Heart left ventricle (tissue), 16 donors: Measurements from ENCODE around the gene ADCY5. TPM values are rescaled to one million over a fixed set of nuclear protein-coding genes. Genes with fewer than 3 reads are reported as not detected.

Experiments used
- ATAC-seq, 4 donors: fragments of 200-7000 bp; cut with Tn5 transposase; one replicate each; pipeline ENCODE4 v1.9.1; 2020 to 2022; ENCODE audit warnings: moderate library complexity in 4 of 4, mild to moderate bottlenecking in 3 of 4, moderate number of reproducible peaks in 1 of 4
- DNase-seq, 5 donors: peaks; one replicate each; pipeline ENCODE4 v3.0.0-alpha.2; 2020
- H3K27ac ChIP-seq, 12 donors: fragments of 200-600 bp; sonication (generic) in 4 of 12; one replicate each; pipeline versions ENCODE4 v1.5.0 to v1.8.0; 2016 to 2022; ENCODE audit warnings: mild to moderate bottlenecking in 2 of 12
- H3K27me3 ChIP-seq, 9 donors: fragments of 200-600 bp; sonication (generic) in 2 of 9; one replicate each; pipeline versions ENCODE4 v1.5.1 to v1.8.0; 2016 to 2022; ENCODE audit warnings: mild to moderate bottlenecking in 3 of 9
- H3K36me3 ChIP-seq, 9 donors: fragments of 200-600 bp; sonication (generic) in 2 of 9; one replicate each; pipeline versions ENCODE4 v1.5.0 to v1.8.0; 2018 to 2022; ENCODE audit warnings: mild to moderate bottlenecking in 2 of 9
- H3K4me1 ChIP-seq, 12 donors: fragments of 200-600 bp; sonication (generic) in 4 of 12; one replicate each; pipeline versions ENCODE4 v1.5.0 to v1.8.0; 2016 to 2022; ENCODE audit warnings: mild to moderate bottlenecking in 3 of 12
- H3K4me3 ChIP-seq, 12 donors: fragments of 200-600 bp; sonication (generic) in 4 of 12; one replicate each; pipeline versions ENCODE4 v1.5.0 to v1.8.0; 2017 to 2022; ENCODE audit warnings: mild to moderate bottlenecking in 9 of 12, moderate library complexity in 4 of 12
- H3K9me3 ChIP-seq, 12 donors: fragments of 200-600 bp; sonication (generic) in 4 of 12; one replicate each; pipeline versions ENCODE4 v1.5.0 to v1.8.0; 2016 to 2022; ENCODE audit warnings: mild to moderate bottlenecking in 1 of 12
- POLR2A ChIP-seq, 2 donors: fragments of 450-650 bp; IDR thresholded peaks; one replicate each; pipeline ENCODE4 v1.6.1; 2017; ENCODE audit warnings: antibody characterized with exemption in 2 of 2, mild to moderate bottlenecking in 2 of 2, moderate library complexity in 2 of 2
- WGBS, 4 donors: extraction: QIAGEN DNeasy Blood & Tissue Kit in 2 of 4; methylation state at CpG; one replicate each; pipeline versions ENCODE4 v1.1.5 to v1.1.7; 2013 to 2018; 5-methylcytosine and 5-hydroxymethylcytosine counted together
- intact Hi-C, 10 donors: fragments of 100-400 bp; cut with DNase I; formaldehyde crosslinking; loops; one replicate each; pipeline versions ENCODE4 v1.11.1 to v1.14.2; 2022
- polyA plus RNA-seq, 2 donors: library from polyadenylated mRNA; stranded (reverse); fragments of 200-250 nt; gene quantifications; one replicate each; pipeline ENCODE4 v1.2.3, GENCODE V29; 2013
- total RNA-seq, 9 donors: library from RNA; depleted of rRNA in 2 of 9; stranded (reverse); fragments of >200 nt in 2 of 9; fragmentation: NEBNext Ultra II Directional in 3 of 9; extraction: Animal tissue kit (Norgen Biotek cat#: 25700) in 3 of 9; gene quantifications; one replicate each; pipeline versions ENCODE4 v1.1.0 to v1.2.4, GENCODE V29; 2016 to 2023
- TF ChIP-seq, protein P1 (sequence below), 12 donors: fragments of 200-600 bp; sonication (generic) in 4 of 12; IDR thresholded peaks; one replicate each; pipeline versions ENCODE4 v1.5.0 to v1.8.0; 2018 to 2022; ENCODE audit warnings: antibody characterized with exemption in 12 of 12, mild to moderate bottlenecking in 5 of 12
- donor health status: ischemic (EF 13 %, LVEDD 7.1; RV severe dilation, severe dysfunction).
- donor health status: healthy with polysubstance abuse.
- donor health status: DM: no; HTN: yes; CAD: no.
- donor health status: DM: no; HTN: no; CAD: no.
- donor health status: ischemic (EF 25% LVEDD 6.9; RV normal size, moderate dysfunction).
- donor health status: ischemic (EF 25% LVEDD 5.7; RV mildly dilated, moderate dysfunction).
- donor health status: healthy.
- donor health status: DM: yes; HTN: yes; CAD: no.
- donor health status: ischemic (EF 35%, LVEDD 5.7; RV mildly dilated, moderate dysfunction).
- donor health status: nonischemic (EF 11% LVEDD 7.7; RV severe dilation, severe dysfunction).
- donor health status: DM: yes; HTN: yes; CAD: no.
- donor health status: PGD.
- donor health status: ischemic (EF 29% LVEDD 5.4; RV normal size, mild dysfunction).
- donor health status: nonischemic (EF 23%, LVEDD 6.1; RV moderate dilation, normal function).

Gene ADCY5
- total and polyA plus RNA-seq, 11 donors, result 78.5 to 276 (median 167) TPM

DNA sequence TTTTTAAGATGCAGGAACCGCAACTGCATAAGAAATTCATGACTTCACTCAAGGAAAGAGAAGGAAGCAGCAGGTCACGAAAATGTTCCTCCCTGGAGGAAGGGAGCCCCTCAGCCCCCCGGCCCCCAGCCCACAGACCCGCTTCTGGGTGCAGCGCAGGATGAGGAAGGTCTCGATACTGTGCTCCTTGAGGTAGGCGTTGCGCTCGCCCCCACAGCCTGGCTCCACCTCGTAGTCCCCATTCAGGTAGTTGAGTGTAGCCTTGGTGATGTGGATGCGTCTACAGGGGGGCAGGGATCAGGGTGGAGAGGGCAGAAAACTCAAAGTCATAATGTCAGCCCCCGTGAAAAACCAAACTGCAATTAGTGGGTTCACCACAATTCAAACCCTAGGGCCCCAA, 121.4 kb downstream of the ADCY5 start:
- DNase-seq, result peak in 2 of 5 donors; percentile 14 to 37
- Histone ChIP-seq H3K9me3 (no peaks in the 10 kb centered on the region), H3K4me1 (peaks cover 0 to 81% (median 32%) of the 10 kb centered on the region in 12 donors), H3K36me3 (peaks cover 0 to 45% (median 3%) of the 10 kb centered on the region in 9 donors), H3K27ac (peak overlapping the region in 4 of 12 donors; percentile 22 to 94 (median 71)), H3K4me3 (no peak overlapping the region), H3K27me3 (no peaks in the 10 kb centered on the region)
- no peak for TF ChIP-seq POLR2A (IDR thresholded peaks at IDR 0.05)
- ATAC-seq, result no peak
- intact Hi-C loops, result loop anchor here in 4 of 10 donors (2.0 to 5.0 kb wide), 4 partner anchors 120 to 235 kb away; partner anchors contain the start of gene ADCY5 (in 3 of the 4)
- WGBS, 4 donors, result 78 to 83% (median 82%) methylated on average over 12 of the region's 12 CpGs

DNA sequence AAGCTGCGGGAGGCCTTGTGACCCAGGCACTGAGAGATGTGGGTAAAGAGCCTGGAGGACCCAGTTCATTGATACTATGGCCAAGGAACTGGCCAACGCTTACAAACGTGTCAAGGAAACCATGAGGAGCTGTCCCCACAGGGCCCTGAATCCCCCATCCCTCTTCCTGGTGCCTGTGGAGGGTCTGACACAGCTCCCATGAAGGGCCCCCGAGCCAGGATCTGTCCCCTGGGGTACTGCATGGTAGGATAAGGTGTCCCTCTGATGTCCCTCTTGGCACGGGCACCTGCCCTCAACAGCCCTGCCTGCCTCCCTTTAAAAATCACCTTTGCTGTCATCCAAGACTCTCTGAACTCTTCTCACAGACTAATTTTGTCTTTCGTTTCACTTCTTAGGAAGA, 122.4 kb downstream of the ADCY5 start:
- no peaks in the 10 kb centered on the region for H3K27me3 ChIP-seq
- H3K27ac ChIP-seq, result peak overlapping the region in 7 of 12 donors; percentile 22 to 79 (median 63)
- intact Hi-C loops, result loop anchor here in 4 of 10 donors (2.0 to 5.0 kb wide), 4 partner anchors 121 to 236 kb away; partner anchors contain the start of gene ADCY5 (in 3 of the 4)
- H3K9me3 ChIP-seq, result no peaks in the 10 kb centered on the region
- H3K36me3 ChIP-seq, result peaks cover 0 to 52% (median 7%) of the 10 kb centered on the region in 9 donors
- TF ChIP-seq, protein P1, sequence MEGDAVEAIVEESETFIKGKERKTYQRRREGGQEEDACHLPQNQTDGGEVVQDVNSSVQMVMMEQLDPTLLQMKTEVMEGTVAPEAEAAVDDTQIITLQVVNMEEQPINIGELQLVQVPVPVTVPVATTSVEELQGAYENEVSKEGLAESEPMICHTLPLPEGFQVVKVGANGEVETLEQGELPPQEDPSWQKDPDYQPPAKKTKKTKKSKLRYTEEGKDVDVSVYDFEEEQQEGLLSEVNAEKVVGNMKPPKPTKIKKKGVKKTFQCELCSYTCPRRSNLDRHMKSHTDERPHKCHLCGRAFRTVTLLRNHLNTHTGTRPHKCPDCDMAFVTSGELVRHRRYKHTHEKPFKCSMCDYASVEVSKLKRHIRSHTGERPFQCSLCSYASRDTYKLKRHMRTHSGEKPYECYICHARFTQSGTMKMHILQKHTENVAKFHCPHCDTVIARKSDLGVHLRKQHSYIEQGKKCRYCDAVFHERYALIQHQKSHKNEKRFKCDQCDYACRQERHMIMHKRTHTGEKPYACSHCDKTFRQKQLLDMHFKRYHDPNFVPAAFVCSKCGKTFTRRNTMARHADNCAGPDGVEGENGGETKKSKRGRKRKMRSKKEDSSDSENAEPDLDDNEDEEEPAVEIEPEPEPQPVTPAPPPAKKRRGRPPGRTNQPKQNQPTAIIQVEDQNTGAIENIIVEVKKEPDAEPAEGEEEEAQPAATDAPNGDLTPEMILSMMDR (IDR thresholded peaks at IDR 0.05), result no peak
- no peak for TF ChIP-seq POLR2A (IDR thresholded peaks at IDR 0.05)
- H3K4me3 ChIP-seq, result no peak overlapping the region
- ATAC-seq (no peak), DNase-seq (peak in 2 of 5 donors; percentile 23 to 53)
- peaks cover 0 to 78% (median 25%) of the 10 kb centered on the region in 12 donors for H3K4me1 ChIP-seq
- WGBS, 4 donors, result 48 to 59% (median 52%) methylated on average over 6 of the region's 6 CpGs

DNA sequence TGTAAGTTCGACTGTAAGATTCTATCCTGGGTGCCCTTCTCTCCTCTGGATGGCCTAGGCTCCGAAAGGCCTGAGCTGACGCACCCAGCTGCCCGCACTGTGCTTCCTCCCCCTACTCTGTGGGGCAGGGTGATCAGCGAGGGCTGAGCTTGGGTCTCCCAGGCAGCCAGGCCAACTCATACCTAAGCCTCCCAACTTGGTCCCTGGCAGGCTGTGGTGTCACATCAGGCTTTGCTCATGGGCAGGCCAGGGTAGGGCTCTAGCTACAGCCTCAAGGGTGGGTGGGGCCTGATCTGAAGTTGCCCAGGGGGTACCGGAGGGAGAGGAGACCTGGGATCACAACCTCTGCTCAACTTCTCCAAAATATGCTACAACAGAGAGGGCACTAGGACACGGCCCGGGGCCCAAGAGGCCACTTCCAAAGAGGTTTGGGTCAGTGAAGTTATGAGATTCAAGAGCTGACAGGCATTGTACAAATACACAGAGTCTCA, 123.1 kb downstream of the ADCY5 start:
- H3K4me1 ChIP-seq, result peaks cover 0 to 73% (median 18%) of the 10 kb centered on the region in 12 donors
- DNase-seq (peak in 2 of 5 donors; percentile 26 to 43), ATAC-seq (no peak)
- TF ChIP-seq POLR2A (IDR thresholded peaks at IDR 0.05), result no peak
- TF ChIP-seq, protein P1 (IDR thresholded peaks at IDR 0.05), result no peak
- H3K27me3 ChIP-seq, result no peaks in the 10 kb centered on the region
- 68 to 89% (median 79%) methylated on average over 3 to 8 of the region's 8 CpGs for WGBS, 4 donors
- H3K9me3 ChIP-seq, result no peaks in the 10 kb centered on the region
- H3K27ac ChIP-seq, result peak overlapping the region in 9 of 12 donors; percentile 38 to 79 (median 60)
- intact Hi-C loops, result loop anchor here in 4 of 10 donors (2.0 to 5.0 kb wide), 4 partner anchors 121 to 236 kb away; partner anchors contain the start of gene ADCY5 (in 3 of the 4)
- no peak overlapping the region for H3K4me3 ChIP-seq
- peaks cover 0 to 57% (median 14%) of the 10 kb centered on the region in 9 donors for H3K36me3 ChIP-seq

DNA sequence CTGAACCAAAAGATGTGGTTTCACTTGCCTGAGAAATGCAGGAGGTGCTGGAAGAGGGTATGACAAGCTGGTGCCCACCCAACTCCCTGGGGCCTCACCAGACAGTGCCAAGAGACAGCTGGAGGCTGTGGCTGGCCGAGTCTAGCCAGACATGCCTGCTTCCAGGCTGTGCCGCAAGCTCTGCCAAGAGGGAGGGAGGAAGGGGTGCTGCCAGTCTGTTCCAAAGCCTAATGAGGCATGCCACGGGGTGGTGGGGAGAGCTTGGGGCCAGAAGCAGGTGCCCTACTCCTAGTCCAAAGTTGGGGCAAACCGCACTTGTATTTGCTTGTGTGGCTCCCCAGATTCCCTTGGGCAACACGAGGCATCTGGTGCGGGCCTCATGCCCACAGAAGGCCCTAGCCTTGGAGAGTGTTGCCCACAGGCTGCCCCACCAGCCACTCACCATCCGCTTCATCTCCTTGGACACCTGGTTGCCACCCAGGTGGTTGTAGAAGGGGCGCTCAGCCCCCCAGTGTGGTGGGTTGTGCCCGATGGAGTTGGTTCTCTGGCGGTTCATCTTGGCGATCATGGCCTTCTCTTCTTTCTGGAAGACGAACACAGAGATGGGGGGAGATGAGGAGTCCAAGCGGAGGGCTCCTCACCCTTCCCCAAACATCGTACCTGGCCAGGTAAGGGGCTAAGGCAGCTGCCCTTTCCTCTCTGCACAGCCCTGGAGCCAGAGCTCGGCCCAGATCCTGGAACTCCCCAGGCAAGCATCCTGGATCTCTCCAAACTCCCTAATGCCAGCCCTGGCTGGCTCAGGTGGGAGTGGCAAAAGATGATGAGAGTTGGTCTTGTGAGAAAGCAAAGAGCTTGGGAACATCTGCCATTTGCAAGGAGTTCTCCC, 123.8 kb downstream of the ADCY5 start:
- H3K4me1 ChIP-seq, result peaks cover 0 to 73% (median 13%) of the 10 kb centered on the region in 12 donors
- intact Hi-C loops, result loop anchor here in 3 of 10 donors (5.0 kb wide), 3 partner anchors 122 to 237 kb away; partner anchors contain the start of gene ADCY5 (in 3 of the 3)
- TF ChIP-seq, protein P1 (IDR thresholded peaks at IDR 0.05), result no peak
- TF ChIP-seq POLR2A (IDR thresholded peaks at IDR 0.05), result no peak
- H3K27ac ChIP-seq, result peak overlapping the region in 9 of 12 donors; percentile 38 to 79 (median 60)
- H3K4me3 ChIP-seq, result no peak overlapping the region
- WGBS, 4 donors, result 77 to 83% (median 81%) methylated on average over 9 to 15 of the region's 15 CpGs
- peaks cover 0 to 64% (median 15%) of the 10 kb centered on the region in 9 donors for H3K36me3 ChIP-seq
- peak; percentile 46 to 71 (median 66) for ATAC-seq
- no peaks in the 10 kb centered on the region for H3K9me3 ChIP-seq
- no peaks in the 10 kb centered on the region for H3K27me3 ChIP-seq
- peak; percentile 59 to 76 (median 67) for DNase-seq
